ENCODE data around the gene SLC48A1.

SLC48A1 gene

GRCh38 chr12:47791874-47792273, 18.8 kb downstream of the SLC48A1 start:
- Histone ChIP-seq H3K9me3 (ENCODE audit: insufficient read depth, low read length) (no peaks in the 10 kb centered on the region), H3K4me3 (ENCODE audit: low read length) (no peak overlapping the region), H3K36me3 (replicated peaks; ENCODE audit: low read depth, low read length) (peaks cover 55% of the 10 kb centered on the region), H3K79me2 (ENCODE audit: low read length) (no peaks in the 10 kb centered on the region), H3K27me3 (ENCODE audit: low read depth, low read length) (no peaks in the 10 kb centered on the region), H4K20me1 (ENCODE audit: insufficient read depth, low read length) (no peaks in the 10 kb centered on the region), H3K9ac (ENCODE audit: low read length) (no peak overlapping the region), H3K27ac (ENCODE audit: low read length) (no peak overlapping the region), H3K4me2 (ENCODE audit: low read length) (no peak overlapping the region), H3K4me1 (ENCODE audit: low read length) (no peaks in the 10 kb centered on the region), H2AFZ (ENCODE audit: low read depth, low read length) (no peak overlapping the region)
- TF ChIP-seq EZH2phosphoT487 (IDR thresholded peaks at IDR 0.05; ENCODE audit: low read depth) (no peak), CTCF (IDR thresholded peaks at IDR 0.05; ENCODE audit: low read depth, low read length) (no peak)

GRCh38 chr12:47793015-47793681, 20.1 kb downstream of the SLC48A1 start:
- H2AFZ ChIP-seq (ENCODE audit: low read depth, low read length): no peak overlapping the region

GRCh38 chr12:47794679-47795078, 21.6 kb downstream of the SLC48A1 start:
- H3K79me2 ChIP-seq (ENCODE audit: low read length): 0 out of 2 replicates have a peak, but pooled peaks cover 2% of the 10 kb centered on the region
- H3K9me3 ChIP-seq (ENCODE audit: insufficient read depth, low read length): no peaks in the 10 kb centered on the region
- TF ChIP-seq EZH2phosphoT487 (IDR thresholded peaks at IDR 0.05; ENCODE audit: low read depth) (no peak), CTCF (IDR thresholded peaks at IDR 0.05; ENCODE audit: low read depth, low read length) (no peak)
- peaks cover 35% of the 10 kb centered on the region for H3K36me3 ChIP-seq (replicated peaks; ENCODE audit: low read depth, low read length)
- no peak overlapping the region for H3K27ac ChIP-seq (ENCODE audit: low read length)
- H3K27me3 ChIP-seq (ENCODE audit: low read depth, low read length): no peaks in the 10 kb centered on the region
- no peak overlapping the region for H3K4me2 ChIP-seq (ENCODE audit: low read length)
- H3K9ac ChIP-seq (ENCODE audit: low read length): no peak overlapping the region
- peaks cover 5% of the 10 kb centered on the region; the same call in 1 of the 2 replicates for H3K4me1 ChIP-seq (ENCODE audit: low read length)
- no peak overlapping the region for H3K4me3 ChIP-seq (ENCODE audit: low read length)
- no peaks in the 10 kb centered on the region for H4K20me1 ChIP-seq (ENCODE audit: insufficient read depth, low read length)
- no peak overlapping the region for H2AFZ ChIP-seq (ENCODE audit: low read depth, low read length)

More at GRCh38 chr12:47793015-47793681, 20.1 kb downstream of the SLC48A1 start:
- H3K4me2 ChIP-seq (ENCODE audit: low read length): no peak overlapping the region
- no peak overlapping the region for H3K9ac ChIP-seq (ENCODE audit: low read length)
- no peak overlapping the region for H3K4me3 ChIP-seq (ENCODE audit: low read length)
- H3K27me3 ChIP-seq (ENCODE audit: low read depth, low read length): no peaks in the 10 kb centered on the region
- H3K27ac ChIP-seq (ENCODE audit: low read length): no peak overlapping the region
- TF ChIP-seq CTCF (IDR thresholded peaks at IDR 0.05; ENCODE audit: low read depth, low read length) (no peak), EZH2phosphoT487 (IDR thresholded peaks at IDR 0.05; ENCODE audit: low read depth) (no peak)
- peaks cover 50% of the 10 kb centered on the region for H3K36me3 ChIP-seq (replicated peaks; ENCODE audit: low read depth, low read length)
- H4K20me1 ChIP-seq (ENCODE audit: insufficient read depth, low read length): no peaks in the 10 kb centered on the region
- no peaks in the 10 kb centered on the region for H3K9me3 ChIP-seq (ENCODE audit: insufficient read depth, low read length)
- H3K79me2 ChIP-seq (ENCODE audit: low read length): no peaks in the 10 kb centered on the region
- H3K4me1 ChIP-seq (ENCODE audit: low read length): peaks cover 5% of the 10 kb centered on the region; the same call in 1 of the 2 replicates

- H2AFZ ChIP-seq (ENCODE audit: low read depth, low read length): no peak overlapping the region
- H3K27me3 ChIP-seq (ENCODE audit: low read depth, low read length): no peaks in the 10 kb centered on the region
- H3K4me1 ChIP-seq (ENCODE audit: low read length): peaks cover 5% of the 10 kb centered on the region; the same call in 1 of the 2 replicates
- H3K79me2 ChIP-seq (ENCODE audit: low read length): 0 out of 2 replicates have a peak, but pooled peaks cover 4% of the 10 kb centered on the region
- H4K20me1 ChIP-seq (ENCODE audit: insufficient read depth, low read length): no peaks in the 10 kb centered on the region
- H3K36me3 ChIP-seq (replicated peaks; ENCODE audit: low read depth, low read length): peaks cover 31% of the 10 kb centered on the region
- no peak overlapping the region for H3K4me3 ChIP-seq (ENCODE audit: low read length)
- TF ChIP-seq EZH2phosphoT487 (IDR thresholded peaks at IDR 0.05; ENCODE audit: low read depth) (no peak), CTCF (IDR thresholded peaks at IDR 0.05; ENCODE audit: low read depth, low read length) (no peak)
- H3K4me2 ChIP-seq (ENCODE audit: low read length): no peak overlapping the region
- H3K9me3 ChIP-seq (ENCODE audit: insufficient read depth, low read length): no peaks in the 10 kb centered on the region
- no peak overlapping the region for H3K27ac ChIP-seq (ENCODE audit: low read length)
- H3K9ac ChIP-seq (ENCODE audit: low read length): no peak overlapping the region
These were observed 22.2 kb downstream of the SLC48A1 start for GRCh38 chr12:47795121-47795813.
